Tongue (tissue), 3 donors: Measurements from ENCODE around the gene EFCAB3. TPM values are rescaled to one million over a fixed set of nuclear protein-coding genes. Genes with fewer than 3 reads are reported as not detected.
"Not testable (repeated sequence)": the region's sequence is repeated elsewhere in the genome, so short reads cannot be mapped to it uniquely, and the experiment has no call there.

Experiments
- DNase-seq: peaks from one replicate; pipeline ENCODE4 v3.0.0-alpha.2; 2015
- small RNA-seq: library from RNA; depleted of rRNA; stranded (forward); fragments of <200 nt; gene quantifications from one replicate; pipeline ENCODE3, GENCODE V24; 2014; ENCODE audit warnings: low replicate concordance
- total RNA-seq: library from RNA; depleted of rRNA; stranded (reverse); fragments of >200 nt; gene quantifications from one replicate; pipeline ENCODE4 v1.2.3, GENCODE V29; 2014

EFCAB3 gene
- total RNA-seq, 1 donor from 2014 or later: not detected

DNA sequence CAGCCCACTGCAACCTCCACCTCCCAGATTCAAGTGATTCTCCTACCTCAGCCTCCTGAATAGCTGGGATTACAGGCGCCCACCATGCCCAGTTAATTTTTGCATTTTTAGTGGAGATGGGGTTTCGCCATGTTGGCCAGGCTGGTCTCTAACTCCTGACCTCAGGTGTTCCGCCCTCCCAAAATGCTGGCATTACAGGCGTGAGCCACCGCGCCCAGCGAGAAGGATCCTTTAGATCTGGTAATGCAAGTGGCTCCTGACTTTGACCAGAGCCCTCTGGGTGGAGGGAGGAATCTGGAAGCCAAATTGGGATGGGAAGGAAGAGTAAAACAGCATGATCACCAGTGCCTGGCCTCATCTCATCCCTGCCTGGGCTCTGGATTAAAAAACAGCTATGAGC is 84.9 kb downstream of the EFCAB3 start:
- not testable (repeated sequence) for DNase-seq

Small RNA genes lying within 50 kb of the gene (small RNA-seq; reads per million reads assigned to genes)
- not detected for gene RNU7-52P

Other genes with a start within 250 kb of the EFCAB3 start
- 27.4 TPM for gene METTL2A, start 43.3 kb downstream of the EFCAB3 start, total RNA-seq
- 58.4 TPM for gene TLK2, start 98.3 kb downstream of the EFCAB3 start, total RNA-seq
- 206 TPM for gene MRC2, start 247.1 kb downstream of the EFCAB3 start, total RNA-seq